Spleen (tissue), 11 donors: ENCODE measurements around the gene VAC14. TPM values are rescaled to one million over a fixed set of nuclear protein-coding genes. Genes with fewer than 3 reads are reported as not detected.

Source experiments
- DNase-seq: peaks from one replicate; pipeline ENCODE4 v3.0.0-alpha.2; 2020
- H3K27ac ChIP-seq, 8 donors: fragments of 200-600 bp; sonication (generic) in 7 of 8; 1 replicate in 4 of 8; 2 replicates in 4 of 8; pipeline versions ENCODE4 v1.5.0 to v1.8.0; 2016 to 2021; ENCODE audit warnings: inconsistent platforms in 4 of 8, mild to moderate bottlenecking in 4 of 8, moderate library complexity in 1 of 8
- H3K27me3 ChIP-seq, 7 donors: fragments of 200-600 bp; sonication (generic) in 6 of 7; replicated peaks in 1 of 7; 1 replicate in 4 of 7; 2 replicates in 3 of 7; pipeline versions ENCODE4 v1.5.0 to v1.8.0; 2016 to 2021; ENCODE audit warnings: inconsistent platforms in 3 of 7, mild to moderate bottlenecking in 1 of 7
- H3K36me3 ChIP-seq, 6 donors: fragments of 200-600 bp; sonication (generic) in 5 of 6; 1 replicate in 4 of 6; 2 replicates in 2 of 6; pipeline versions ENCODE4 v1.5.0 to v1.8.0; 2016 to 2021; ENCODE audit warnings: inconsistent platforms in 2 of 6
- H3K4me1 ChIP-seq, 6 donors: fragments of 200-600 bp; sonication (generic) in 5 of 6; 1 replicate in 3 of 6; 2 replicates in 3 of 6; pipeline versions ENCODE4 v1.5.0 to v1.8.0; 2016 to 2021; ENCODE audit warnings: inconsistent platforms in 3 of 6
- H3K4me3 ChIP-seq, 8 donors: fragments of 200-600 bp; sonication (generic) in 7 of 8; 1 replicate in 4 of 8; 2 replicates in 4 of 8; pipeline versions ENCODE4 v1.5.0 to v1.8.0; 2016 to 2021; ENCODE audit warnings: inconsistent platforms in 4 of 8, mild to moderate bottlenecking in 4 of 8, moderate library complexity in 2 of 8
- H3K9me3 ChIP-seq, 8 donors: fragments of 200-600 bp; sonication (generic) in 7 of 8; 1 replicate in 4 of 8; 2 replicates in 4 of 8; pipeline versions ENCODE4 v1.5.0 to v1.8.0; 2016 to 2021; ENCODE audit warnings: inconsistent platforms in 4 of 8
- POLR2A ChIP-seq, 3 donors: fragments of 450-650 bp; IDR thresholded peaks; one replicate each; pipeline ENCODE4 v1.5.1; 2017; ENCODE audit warnings: antibody characterized with exemption in 3 of 3, mild to moderate bottlenecking in 1 of 3
- POLR2AphosphoS5 ChIP-seq, 3 donors: sonication (generic); formaldehyde crosslinking; IDR thresholded peaks; one replicate each; pipeline ENCODE4 v1.5.1; 2017; ENCODE audit warnings: antibody characterized with exemption in 3 of 3
- WGBS, 5 donors: extraction: QIAGEN DNeasy Blood & Tissue Kit in 3 of 5; methylation state at CpG; one replicate each; pipeline versions ENCODE4 v1.1.5 to v1.1.7; 2013 to 2018; 5-methylcytosine and 5-hydroxymethylcytosine counted together
- intact Hi-C: fragments of 100-400 bp; cut with DNase I; formaldehyde crosslinking; loops from one replicate; pipeline ENCODE4 v1.15.0; 2023; ENCODE audit warnings: low total_unique reads
- polyA plus RNA-seq, 3 donors: library from polyadenylated mRNA; stranded (reverse); fragments of 200-250 nt; gene quantifications; one replicate each; pipeline ENCODE4 v1.2.1, GENCODE V29; 2013
- total RNA-seq, 7 donors: library from RNA; depleted of rRNA in 3 of 7; stranded (reverse); fragments of >200 nt in 3 of 7; fragmentation: NEBNext Ultra II Directional in 4 of 7; extraction: Animal tissue kit (Norgen Biotek cat#: 25700) in 4 of 7; gene quantifications; one replicate each; pipeline versions ENCODE4 v1.1.0 to v1.2.1, GENCODE V29; 2016 to 2021
- TF ChIP-seq, protein P1 (sequence below), 11 experiments: fragments of 200-600 bp in 7 of 11; fragments of 450-650 bp in 4 of 11; sonication (generic) in 4 of 11; IDR thresholded peaks in 8 of 11; conservative IDR thresholded peaks in 3 of 11; 1 replicate in 7 of 11; 2 replicates in 4 of 11; pipeline versions ENCODE4 v1.4.0 to v1.8.0; 2016 to 2021; ENCODE audit warnings: antibody characterized with exemption in 11 of 11, inconsistent platforms in 4 of 11, mild to moderate bottlenecking in 1 of 11
- donor health status: healthy with polysubstance abuse.
- donor health status: DM: no; HTN: no; CAD: no; lungs with moderate emphysema.
- donor health status: DM: no; HTN: no; CAD: no.
- donor health status: Bipolar disorder and iron deficiency.
- donor health status: healthy.
- donor health status: DM: no; HTN: no; CAD: no.
- donor health status: DM: yes; HTN: yes; CAD: no.

The VAC14 gene
- total and polyA plus RNA-seq, 10 donors: 29.1 to 70.0 (median 48.1) TPM

DNA sequence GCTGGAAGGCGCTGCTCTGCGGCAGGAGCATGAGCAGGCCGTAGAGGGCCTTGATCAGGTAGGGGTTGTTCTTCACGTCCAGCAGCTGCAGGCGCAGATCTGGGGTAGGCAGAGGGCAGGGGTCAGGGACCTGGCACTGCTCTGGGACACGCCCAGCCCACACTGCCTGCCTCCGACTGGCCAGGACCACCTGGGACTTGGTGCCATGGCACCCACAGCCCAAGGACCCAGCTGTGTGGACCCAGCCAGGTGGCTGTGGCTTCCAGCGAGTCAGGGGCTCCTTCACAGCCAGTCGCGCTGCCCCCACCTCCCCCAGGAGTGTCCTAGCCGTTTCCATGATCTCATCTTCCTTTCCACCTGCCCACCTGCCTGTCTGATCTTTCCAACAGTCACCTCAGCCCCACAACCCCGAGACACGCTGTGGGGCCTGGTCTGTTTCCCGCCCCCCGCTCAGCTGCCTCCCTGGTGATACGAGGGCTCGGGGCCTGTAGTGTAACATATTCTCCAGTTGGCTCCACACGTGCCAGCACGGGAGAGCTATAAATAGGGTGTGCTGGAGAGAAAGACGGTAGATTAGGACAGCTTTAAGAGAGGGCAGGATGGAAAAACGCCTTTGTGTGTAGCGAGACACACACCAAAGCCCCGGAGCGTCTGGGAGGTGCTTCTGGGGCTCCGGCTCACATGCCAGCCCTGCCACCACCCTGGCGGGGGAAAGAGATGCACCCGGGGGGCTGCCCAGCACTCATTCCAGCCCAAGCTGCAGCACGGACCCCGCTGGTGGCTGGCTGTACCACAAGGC is 107.9 kb downstream of the VAC14 start:
- peak overlapping the region in 7 of 8 donors; percentile 36 to 90 (median 84) for H3K27ac ChIP-seq
- peaks cover 0 to 82% (median 2%) of the 10 kb centered on the region in 6 donors for H3K36me3 ChIP-seq
- H3K4me3 ChIP-seq: no peak overlapping the region
- intact Hi-C loops: no loop called here
- no peak for TF ChIP-seq POLR2AphosphoS5 (IDR thresholded peaks at IDR 0.05)
- TF ChIP-seq, protein P1, sequence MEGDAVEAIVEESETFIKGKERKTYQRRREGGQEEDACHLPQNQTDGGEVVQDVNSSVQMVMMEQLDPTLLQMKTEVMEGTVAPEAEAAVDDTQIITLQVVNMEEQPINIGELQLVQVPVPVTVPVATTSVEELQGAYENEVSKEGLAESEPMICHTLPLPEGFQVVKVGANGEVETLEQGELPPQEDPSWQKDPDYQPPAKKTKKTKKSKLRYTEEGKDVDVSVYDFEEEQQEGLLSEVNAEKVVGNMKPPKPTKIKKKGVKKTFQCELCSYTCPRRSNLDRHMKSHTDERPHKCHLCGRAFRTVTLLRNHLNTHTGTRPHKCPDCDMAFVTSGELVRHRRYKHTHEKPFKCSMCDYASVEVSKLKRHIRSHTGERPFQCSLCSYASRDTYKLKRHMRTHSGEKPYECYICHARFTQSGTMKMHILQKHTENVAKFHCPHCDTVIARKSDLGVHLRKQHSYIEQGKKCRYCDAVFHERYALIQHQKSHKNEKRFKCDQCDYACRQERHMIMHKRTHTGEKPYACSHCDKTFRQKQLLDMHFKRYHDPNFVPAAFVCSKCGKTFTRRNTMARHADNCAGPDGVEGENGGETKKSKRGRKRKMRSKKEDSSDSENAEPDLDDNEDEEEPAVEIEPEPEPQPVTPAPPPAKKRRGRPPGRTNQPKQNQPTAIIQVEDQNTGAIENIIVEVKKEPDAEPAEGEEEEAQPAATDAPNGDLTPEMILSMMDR (IDR thresholded peaks at IDR 0.05 in 8 of 11, conservative IDR thresholded peaks at IDR 0.05 in 3 of 11): no peak
- TF ChIP-seq POLR2A (IDR thresholded peaks at IDR 0.05): no peak
- H3K27me3 ChIP-seq: no peaks in the 10 kb centered on the region
- 82 to 88% (median 84%) methylated on average over 21 to 29 of the region's 29 CpGs for WGBS, 5 donors
- no peaks in the 10 kb centered on the region for H3K9me3 ChIP-seq
- H3K4me1 ChIP-seq: peaks cover 40 to 100% (median 80%) of the 10 kb centered on the region in 6 donors
- DNase-seq: no peak

DNA sequence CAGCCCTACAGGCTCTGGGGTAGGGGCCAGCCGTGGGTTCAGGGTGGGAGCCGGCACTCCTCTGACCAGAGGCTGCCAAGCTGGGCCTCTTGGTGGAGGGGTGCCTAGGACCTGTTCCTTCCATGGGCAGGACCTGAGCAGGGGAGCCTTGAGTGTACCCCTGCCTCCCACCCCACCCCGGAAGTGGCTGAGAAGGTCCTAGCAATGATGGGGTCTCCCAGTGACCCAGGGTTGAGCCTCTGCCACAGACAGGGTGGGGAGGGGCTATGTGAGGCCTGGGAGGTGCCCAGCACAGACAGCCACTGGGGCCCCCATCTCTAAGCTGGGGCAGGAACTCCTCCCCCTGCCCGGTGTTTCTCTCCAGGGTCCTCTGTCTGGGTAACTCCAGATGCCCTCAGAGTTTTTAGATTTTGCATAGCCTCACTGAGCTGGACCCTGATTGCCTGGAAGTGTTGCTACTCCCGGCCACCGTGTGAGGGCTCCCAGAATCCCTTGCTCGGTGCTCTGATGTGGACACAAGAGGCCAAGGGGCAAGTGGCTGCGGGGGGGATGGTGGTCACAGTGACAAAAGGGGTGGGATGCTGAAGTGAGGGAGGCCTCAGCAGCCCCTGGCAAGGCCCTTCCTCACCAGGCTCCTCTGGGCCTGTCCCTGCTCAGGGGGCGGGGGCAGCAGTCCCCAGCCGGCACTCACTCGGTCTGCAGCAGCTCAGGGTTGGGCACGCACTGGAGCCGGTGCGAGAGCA is 108.7 kb downstream of the VAC14 start:
- Histone ChIP-seq H3K36me3 (peaks cover 0 to 80% (median 1%) of the 10 kb centered on the region in 6 donors), H3K9me3 (no peaks in the 10 kb centered on the region), H3K4me1 (peaks cover 35 to 100% (median 80%) of the 10 kb centered on the region in 6 donors), H3K27ac (peak overlapping the region in 7 of 8 donors; percentile 65 to 90 (median 84)), H3K4me3 (no peak overlapping the region), H3K27me3 (no peaks in the 10 kb centered on the region)
- peak in 2 of 3 donors; percentile 77 to 85 for TF ChIP-seq POLR2AphosphoS5 (IDR thresholded peaks at IDR 0.05)
- TF ChIP-seq, protein P1 (IDR thresholded peaks at IDR 0.05 in 8 of 11, conservative IDR thresholded peaks at IDR 0.05 in 3 of 11): no peak
- intact Hi-C loops: no loop called here
- no peak for DNase-seq
- 64 to 87% (median 78%) methylated on average over 8 to 14 of the region's 14 CpGs for WGBS, 5 donors

DNA sequence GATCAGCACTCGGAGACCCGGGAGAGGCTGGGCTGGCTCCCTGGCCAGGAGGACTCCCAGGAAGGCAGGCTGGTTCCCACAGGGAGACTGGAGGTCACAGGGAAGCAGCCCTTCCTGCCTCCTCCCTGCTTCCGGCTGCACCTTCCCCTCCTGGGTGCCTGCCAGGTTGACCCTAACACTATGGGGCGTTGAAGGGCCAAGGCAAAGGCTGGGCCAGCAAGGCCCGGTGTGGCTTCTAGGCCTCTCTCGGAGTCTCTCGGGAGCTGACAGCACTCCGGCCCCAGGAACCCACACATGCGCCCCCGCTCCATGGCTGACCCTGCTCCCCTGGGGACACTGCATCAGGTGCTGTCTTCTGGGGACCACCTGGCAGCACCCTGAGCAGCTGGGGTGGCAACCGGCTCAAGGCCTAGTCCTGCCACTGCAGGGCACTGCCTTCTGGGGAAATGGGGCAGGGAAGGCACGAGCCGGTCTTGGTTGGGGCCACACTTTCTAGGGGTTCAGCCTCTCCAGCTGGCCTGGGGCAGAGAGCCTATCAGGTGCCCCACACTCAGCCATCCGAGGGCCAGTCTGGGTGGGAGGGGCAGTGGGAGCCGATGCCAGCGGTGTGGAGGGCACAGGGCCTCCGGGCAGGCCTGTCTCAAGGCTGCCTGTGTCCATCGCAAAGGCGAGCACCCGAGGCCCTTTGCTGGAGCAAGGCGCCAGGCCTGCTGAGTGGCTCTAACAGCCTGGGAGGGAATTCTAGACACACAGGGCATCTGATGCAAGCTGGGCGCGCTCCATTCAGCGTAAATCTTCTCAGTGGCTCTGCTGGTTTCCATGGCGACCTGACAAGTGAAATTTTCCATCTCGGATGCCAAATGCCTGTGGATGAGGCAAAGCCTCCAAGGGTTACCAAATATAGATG is 109.5 kb downstream of the VAC14 start:
- Histone ChIP-seq H3K4me3 (no peak overlapping the region), H3K4me1 (peaks cover 28 to 100% (median 80%) of the 10 kb centered on the region in 6 donors), H3K36me3 (peaks cover 0 to 80% (median 1%) of the 10 kb centered on the region in 6 donors), H3K27me3 (peaks cover 0 to 2% (median 0%) of the 10 kb centered on the region in 7 donors), H3K27ac (peak overlapping the region in 7 of 8 donors; percentile 65 to 90 (median 84)), H3K9me3 (no peaks in the 10 kb centered on the region)
- no peak for DNase-seq
- WGBS, 5 donors: 58 to 84% (median 72%) methylated on average over 5 to 26 of the region's 26 CpGs
- intact Hi-C loops: no loop called here
- TF ChIP-seq POLR2A (IDR thresholded peaks at IDR 0.05) (peak in 1 of 3 donors; percentile 22), POLR2AphosphoS5 (IDR thresholded peaks at IDR 0.05) (peak; percentile 58 to 82 (median 70))
- TF ChIP-seq, protein P1 (IDR thresholded peaks at IDR 0.05 in 8 of 11, conservative IDR thresholded peaks at IDR 0.05 in 3 of 11): no peak
